Stimulated activated CD8-positive, alpha-beta memory T cell treated with anti-CD3 and anti-CD28 coated beads, Interleukin-4, amount 100 ng/mL, for 48 hours (primary cell): Measurements from ENCODE around the gene NHSL2.
A peak's percentile ranks its signal among the peaks of the same experiment; 100 is the strongest.
"Not testable (repeated sequence)": the region's sequence is repeated elsewhere in the genome, so short reads cannot be mapped to it uniquely, and the experiment has no call there.

Experiments
- DNase-seq: peaks from one replicate; pipeline ENCODE4 v3.0.0-alpha.2; 2020

NHSL2 gene

DNA sequence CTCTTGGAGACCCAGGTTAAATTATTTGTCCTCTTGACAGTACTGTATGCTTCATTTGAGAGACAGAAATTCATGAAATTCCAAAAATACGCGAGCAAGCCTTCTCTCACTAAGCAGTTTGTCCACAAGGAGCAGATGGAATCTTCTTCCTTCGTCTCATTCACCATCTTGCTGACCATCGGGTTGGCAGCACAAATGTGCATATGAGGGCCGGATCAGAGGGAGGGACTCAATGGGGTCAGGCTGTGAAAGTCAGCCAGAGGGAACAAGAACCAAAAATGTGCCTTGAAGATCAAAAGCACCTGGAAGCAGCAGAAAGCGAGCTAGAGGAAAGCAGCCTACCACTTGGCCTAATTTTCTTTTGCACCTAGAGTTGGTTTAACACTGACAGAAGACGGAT is 16.4 kb downstream of the NHSL2 start:
- DNase-seq: no peak

DNA sequence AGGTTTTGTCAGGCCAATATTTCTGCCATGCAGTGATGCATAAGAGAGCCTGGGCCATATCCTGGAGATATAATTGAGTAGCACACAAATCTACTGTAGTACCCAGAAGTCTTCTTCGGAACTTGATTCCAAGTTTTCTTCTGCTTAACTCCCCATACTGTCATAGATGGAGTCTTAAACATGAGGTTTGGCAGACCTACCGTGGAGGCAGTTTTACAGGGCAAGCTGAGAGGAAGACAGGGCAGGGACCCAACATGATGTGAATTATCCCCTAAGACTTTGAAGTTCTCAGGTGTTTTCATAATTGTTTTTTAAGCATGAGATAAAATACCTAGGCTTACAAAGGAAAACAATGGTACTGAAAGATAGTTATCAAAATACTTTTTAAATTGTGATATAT is 18.2 kb downstream of the NHSL2 start:
- no peak for DNase-seq

GRCh38 chrX:71930298-71930697 is 19.7 kb downstream of the NHSL2 start:
- DNase-seq: no peak

DNA sequence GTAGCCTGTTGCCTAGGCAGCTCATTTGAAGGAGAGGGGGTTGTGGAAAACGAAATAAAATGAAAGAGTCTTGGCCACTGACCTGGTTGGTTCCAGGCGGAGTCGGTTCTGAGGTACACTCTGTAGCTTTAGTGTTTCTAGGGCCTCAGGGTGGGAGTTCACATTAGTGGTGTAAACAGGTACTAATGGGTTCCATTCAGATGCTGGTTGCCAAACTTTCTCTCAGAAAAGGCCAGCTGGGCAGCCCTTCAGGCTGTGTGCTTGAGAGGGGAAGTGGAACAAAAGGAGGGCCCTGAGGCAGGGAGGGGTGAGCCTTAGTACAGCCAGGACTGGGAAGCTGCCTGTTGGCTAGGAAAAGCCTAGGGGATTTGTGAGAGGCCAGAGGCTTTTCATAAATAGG is 24.8 kb downstream of the NHSL2 start:
- no peak for DNase-seq

DNA sequence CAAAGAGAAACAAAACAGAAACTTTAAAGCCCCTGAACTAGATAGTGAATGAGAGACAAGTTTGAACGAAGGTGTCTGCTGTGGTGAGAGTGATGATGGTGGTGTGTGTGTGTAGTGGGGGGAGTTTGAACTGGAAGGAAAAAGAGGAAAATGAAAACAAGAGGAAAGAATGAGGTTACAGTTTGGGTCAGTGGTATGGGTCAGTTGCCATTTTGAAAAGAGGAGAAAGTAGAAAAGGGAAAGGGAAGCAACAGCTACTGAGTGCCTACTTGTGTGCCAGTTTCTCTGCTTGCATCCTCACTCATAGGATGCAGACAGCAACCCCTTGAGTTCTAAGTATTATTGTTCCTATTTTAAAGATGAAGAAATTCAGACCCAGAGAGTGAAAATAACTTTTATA is 26.0 kb downstream of the NHSL2 start:
- DNase-seq: no peak

GRCh38 chrX:71938371-71938770 is 27.7 kb downstream of the NHSL2 start:
- DNase-seq: no peak

DNA sequence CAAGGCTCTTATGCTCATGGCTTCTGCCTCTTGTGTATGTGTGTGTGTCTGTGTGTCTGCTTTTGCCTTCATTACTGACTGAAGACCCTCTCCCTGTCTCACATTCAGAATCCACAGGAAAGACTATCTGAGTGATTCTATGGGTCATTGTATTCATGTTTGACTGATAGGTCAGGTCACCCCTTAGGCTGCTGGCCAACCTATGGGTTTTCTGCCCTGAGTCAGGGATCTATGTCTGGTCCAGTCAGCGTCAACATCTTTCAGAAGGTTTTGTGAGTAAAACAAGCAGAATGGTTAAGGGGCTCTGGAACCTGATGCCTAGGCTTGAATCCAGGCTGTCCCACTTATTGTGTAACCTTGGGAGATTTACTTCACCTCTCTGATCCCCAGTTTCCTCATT is 30.5 kb downstream of the NHSL2 start:
- DNase-seq: no peak

DNA sequence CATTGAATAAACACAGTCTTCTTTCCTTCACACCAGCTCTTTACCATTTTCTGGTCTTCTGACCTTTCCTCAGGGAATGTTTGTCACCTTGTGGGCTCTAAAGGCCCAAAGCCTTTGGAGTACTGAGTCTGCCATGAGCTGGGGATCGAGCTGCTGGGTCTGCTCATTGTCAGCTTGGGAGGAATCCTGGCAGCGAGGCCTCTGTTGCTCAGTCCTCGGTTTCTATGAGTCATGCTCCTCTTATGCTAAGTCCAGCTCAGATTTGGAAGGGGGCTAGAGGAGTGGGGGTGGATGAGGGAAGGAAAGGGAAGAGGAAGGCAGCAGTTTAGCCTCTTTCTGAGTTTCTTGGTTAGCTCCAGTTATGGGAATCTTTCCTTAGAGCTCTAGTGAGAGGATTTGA is 31.1 kb downstream of the NHSL2 start:
- DNase-seq: no peak

- no peak for DNase-seq
Observed at GRCh38 chrX:71944369-71944768, 33.7 kb downstream of the NHSL2 start.

DNA sequence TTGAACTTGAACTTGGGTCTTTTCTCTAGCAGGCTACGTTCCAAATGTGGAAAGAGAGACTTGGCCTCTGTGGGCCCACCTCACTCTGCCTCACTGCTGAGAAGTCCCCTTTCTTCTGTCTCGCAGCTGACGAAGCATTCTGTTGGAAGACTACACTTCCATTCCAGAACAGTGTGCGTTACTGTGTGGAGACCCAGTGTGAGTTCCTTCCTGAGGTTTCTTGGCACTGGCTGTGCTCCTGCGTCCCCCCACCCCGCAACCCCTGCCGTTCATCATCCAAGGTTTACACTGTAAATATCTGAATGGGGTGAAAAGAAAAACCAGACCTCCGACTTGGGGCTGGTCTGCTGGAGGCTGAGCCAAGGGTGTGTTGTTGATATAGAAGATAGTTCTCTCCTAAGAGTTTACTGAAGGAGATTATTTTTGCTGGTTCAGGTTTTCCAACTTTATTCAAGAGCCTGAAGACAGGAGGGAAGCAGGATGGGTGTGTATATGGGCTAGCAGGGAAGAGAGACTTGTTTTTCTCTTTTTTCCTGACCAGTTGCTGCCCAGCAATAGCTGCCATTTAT is 34.7 kb downstream of the NHSL2 start:
- DNase-seq: no peak

DNA sequence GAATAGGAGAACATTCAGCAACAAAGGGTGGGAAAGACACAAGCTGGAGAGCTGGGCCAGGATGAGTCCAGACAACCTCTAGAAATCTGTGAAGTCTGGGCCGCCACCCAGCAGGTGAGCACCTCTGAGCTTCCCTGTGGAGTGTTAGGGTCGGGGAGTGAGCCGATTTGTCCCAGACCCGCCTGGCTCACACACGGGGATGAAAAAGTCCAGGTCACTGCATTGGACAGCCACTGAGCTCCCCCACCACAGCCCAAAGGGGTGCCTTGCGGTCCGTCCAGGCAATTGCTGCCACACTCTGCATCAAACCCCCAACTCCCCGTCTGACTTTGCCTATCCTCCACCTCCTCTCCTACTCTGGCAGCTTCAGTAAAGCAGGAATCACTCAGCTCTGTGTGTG is 38.7 kb downstream of the NHSL2 start:
- DNase-seq: no peak

- DNase-seq: no peak
Observed at GRCh38 chrX:71949844-71950445, 39.3 kb downstream of the NHSL2 start.

DNA sequence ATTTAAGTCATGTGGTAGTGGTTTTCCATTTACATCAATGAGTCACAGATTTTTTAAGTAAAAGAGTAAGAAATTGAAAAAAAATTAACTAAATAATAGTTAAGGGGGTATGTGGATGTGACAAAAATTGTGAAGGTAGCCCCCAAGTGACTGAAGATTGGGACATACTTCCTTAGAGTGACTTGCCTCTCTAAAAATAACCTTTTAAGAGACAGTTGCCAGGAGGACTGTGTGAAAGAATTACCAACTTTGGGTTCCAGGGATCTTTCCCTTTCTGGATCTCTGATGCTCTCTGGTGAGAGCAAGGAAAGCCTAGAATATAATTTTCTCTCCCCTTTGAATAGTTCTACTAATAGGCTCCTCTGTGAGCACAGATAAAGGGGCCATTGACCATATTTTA is 42.7 kb downstream of the NHSL2 start:
- DNase-seq: no peak

GRCh38 chrX:71953946-71954345 is 43.3 kb downstream of the NHSL2 start:
- DNase-seq: no peak

GRCh38 chrX:71954458-71954857 is 43.8 kb downstream of the NHSL2 start:
- DNase-seq: no peak

DNA sequence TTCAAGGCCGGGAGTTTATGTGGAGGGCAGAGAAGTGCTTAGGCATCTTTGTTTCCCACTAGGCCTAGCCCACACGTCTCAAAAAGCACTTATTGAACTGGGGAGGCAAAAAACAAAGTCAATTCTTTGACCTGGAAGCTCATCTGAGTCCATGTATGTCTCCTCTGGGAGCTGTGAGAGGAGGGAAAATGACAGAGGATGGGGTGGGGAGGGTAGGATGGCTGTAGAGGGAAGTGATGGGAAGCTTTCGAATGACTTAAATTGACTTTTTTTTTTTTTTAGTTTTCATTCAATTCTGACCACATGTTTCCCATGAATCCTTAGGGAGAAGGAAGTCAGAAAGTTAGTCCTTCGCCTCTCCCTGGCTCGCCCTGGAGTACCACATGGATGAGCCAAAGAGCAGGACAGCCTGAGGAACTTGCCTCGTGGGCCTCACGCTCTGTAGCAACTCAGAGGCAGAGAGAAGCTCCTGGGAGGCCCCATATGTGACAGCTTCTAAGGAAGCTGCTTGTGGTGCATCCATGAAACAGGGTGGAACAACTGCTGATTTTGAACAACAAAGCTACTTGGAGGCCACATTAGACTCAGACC is 45.0 kb downstream of the NHSL2 start:
- no peak for DNase-seq

DNA sequence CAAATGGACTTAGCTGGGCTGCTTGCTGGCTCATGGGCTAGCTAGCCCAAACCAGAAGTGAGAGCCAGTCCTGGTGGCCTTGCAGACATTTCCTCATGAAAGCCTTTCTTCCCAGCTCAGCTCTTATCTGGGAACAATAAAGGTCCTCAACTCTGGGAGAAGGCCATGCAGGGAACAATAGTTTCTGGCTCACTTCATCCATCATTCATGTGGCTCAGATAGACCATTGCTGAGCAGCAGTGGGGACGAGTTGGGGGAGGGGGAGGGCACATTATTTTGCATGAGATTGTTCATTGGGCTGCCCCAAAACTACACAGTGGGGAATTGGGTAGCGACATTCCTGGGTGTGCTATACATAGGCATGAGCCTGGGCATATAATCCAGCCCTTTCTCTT is 47.6 kb downstream of the NHSL2 start:
- DNase-seq: no peak

DNA sequence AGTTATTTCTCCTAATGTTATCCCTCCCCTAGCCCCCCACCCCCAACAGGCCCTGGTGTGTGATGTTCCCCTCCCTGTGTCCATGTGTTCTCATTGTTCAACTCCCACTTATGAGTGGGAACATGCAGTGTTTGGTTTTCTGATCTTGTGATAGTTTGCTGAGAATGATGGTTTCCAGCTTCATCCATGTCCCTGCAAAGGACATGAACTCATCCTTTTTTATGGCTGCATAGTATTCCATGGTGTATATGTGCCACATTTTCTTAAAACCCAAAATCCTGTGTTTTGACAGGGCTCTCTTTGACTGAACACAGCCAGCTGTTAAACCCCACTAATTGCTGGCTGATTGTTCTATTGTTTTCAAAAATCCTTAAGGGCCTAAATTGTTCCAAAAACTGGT is 53.5 kb downstream of the NHSL2 start:
- not testable (repeated sequence) for DNase-seq

DNA sequence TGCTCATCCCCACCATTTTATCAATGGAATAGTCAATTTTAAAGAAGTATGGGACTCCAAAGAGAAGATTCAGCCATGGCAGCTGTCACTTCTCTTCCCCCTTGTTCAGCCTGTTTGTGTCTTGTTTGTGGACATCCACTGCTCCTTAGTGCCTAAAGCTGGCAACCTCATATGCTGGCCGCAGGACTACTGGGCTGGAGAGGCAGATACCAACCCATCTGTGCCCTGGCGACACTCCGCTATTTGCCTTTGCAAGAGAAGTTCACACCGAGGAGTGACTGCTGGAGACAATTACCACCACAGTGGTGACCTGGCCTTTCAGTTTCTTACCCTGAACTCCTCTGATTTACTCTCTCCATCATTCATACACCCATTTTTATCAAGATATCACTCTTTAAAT is 64.3 kb downstream of the NHSL2 start:
- no peak for DNase-seq

DNA sequence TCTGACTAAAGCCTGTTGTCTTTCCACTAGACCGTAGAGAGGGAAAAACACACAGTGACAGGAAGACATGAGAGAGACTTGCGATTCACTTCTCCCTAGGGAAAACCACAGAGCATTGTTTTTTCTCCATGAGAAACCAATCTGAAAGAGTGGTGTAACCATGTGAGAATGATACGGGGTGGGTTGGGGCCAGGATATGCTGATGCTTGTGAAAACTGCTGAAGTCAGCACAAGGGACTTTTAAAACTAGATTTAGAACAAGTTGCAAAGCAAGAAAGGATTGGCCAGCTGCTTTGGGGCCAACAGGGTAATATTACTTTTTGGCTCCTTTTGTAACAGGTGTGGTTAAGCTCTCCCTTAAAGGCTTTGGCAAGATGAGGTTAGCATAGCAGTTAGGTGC is 66.1 kb downstream of the NHSL2 start:
- DNase-seq: no peak

DNA sequence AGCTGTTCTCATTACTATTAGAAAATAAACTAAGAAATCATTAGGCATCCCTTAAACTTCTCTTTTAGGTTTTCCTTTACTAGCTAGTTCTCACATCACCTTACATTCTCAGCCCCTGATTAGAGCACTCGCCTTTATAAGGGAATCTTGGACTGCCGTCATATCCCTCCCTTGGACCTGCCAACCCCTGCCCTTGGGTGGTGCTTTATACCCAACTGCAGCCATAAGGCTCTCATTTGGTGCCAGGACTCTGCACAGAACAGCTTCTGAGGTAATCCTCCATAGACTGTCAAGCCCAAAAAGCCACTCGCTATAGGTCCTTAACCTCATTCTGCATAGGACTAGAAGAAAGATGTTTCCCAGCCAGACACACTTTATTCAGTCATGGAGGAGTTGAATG is 67.5 kb downstream of the NHSL2 start:
- no peak for DNase-seq

GRCh38 chrX:71989768-71990426 is 79.3 kb downstream of the NHSL2 start:
- no peak for DNase-seq

DNA sequence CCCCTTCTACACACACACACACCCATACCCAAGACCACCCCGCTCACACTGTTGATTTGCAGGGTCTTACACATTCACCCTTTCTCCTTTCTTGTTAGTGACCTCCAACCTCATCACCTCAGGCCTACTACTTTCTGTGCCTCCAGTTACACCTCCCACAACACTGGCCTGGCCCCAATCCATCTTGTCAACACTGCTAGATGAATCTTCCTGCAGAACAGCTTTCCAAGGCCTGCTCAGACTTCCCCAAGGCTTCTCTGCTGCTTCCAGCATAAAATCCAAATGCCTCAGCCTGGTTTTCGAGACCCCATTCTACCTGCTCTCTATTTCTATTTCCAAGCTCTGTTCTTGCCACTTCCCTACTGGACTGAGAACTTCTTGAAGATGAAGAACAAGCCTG is 79.9 kb downstream of the NHSL2 start:
- no peak for DNase-seq

DNA sequence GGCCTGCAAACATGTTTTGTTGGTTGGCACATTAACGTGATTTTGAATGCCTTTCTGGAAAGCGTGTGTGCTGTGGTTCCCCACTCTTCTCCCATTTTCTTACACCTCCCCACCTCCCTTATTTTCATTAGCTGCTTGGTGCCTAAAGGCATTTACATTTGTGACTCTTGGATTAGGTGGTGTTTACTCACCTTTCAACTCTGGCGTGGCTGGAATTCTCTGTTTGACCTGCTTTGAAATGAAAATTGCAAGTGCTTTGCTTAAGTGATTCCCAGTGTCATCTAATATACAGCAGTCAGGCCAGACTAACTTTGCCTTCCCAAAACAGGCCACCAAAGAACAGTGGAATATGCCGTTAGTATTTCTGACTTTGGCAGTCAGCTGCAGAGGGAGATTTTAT is 80.5 kb downstream of the NHSL2 start:
- no peak for DNase-seq

- DNase-seq: peak; percentile 39
Observed at GRCh38 chrX:71992711-71993110, 82.1 kb downstream of the NHSL2 start.
